HepG2 (cell line): ENCODE results near the gene TTC29.

ENCODE experiments used
- ATF2 ChIP-seq: sonication (generic); formaldehyde crosslinking; IDR thresholded peaks from 2 replicates; pipeline ENCODE4 v1.4.0; 2020; ENCODE audit warnings: missing genetic modification reagents
- IRF2 ChIP-seq: IDR thresholded peaks from 2 replicates; pipeline ENCODE4 v1.6.1; 2018; ENCODE audit warnings: missing genetic modification reagents, missing compliant biosample characterization
- KDM1A ChIP-seq: IDR thresholded peaks from 2 replicates; pipeline ENCODE4 v1.6.1; 2016; ENCODE audit warnings: missing compliant biosample characterization
- POLR2AphosphoS5 ChIP-seq: IDR thresholded peaks from 2 replicates; pipeline ENCODE4 v1.6.1; 2012; ENCODE audit warnings: low read depth, low read length
- RNF2 ChIP-seq: fragments of 450-650 bp; conservative IDR thresholded peaks from 2 replicates; pipeline ENCODE4 v1.6.1; 2016; ENCODE audit warnings: low read depth
- ZBTB2 ChIP-seq: sonication (generic); formaldehyde crosslinking; IDR thresholded peaks from 2 replicates; pipeline ENCODE4 v1.8.0; 2022; ENCODE audit warnings: low read depth, missing genetic modification reagents
- ZNF30 ChIP-seq: sonication (generic); formaldehyde crosslinking; IDR thresholded peaks from 2 replicates; pipeline ENCODE4 v1.5.0; 2020; ENCODE audit warnings: mild to moderate bottlenecking, missing genetic modification reagents
- ZNF83 ChIP-seq: sonication (generic); formaldehyde crosslinking; IDR thresholded peaks from 2 replicates; pipeline ENCODE4 v1.4.0; 2020; ENCODE audit warnings: missing genetic modification reagents, mild to moderate bottlenecking, borderline replicate concordance
- TF ChIP-seq, protein P1 (sequence below): sonication (generic); formaldehyde crosslinking; IDR thresholded peaks from 2 replicates; pipeline ENCODE4 v1.4.0; 2020; ENCODE audit warnings: missing genetic modification reagents
- TF ChIP-seq, protein P2 (sequence below): sonication (generic); formaldehyde crosslinking; IDR thresholded peaks from 2 replicates; pipeline ENCODE4 v1.8.0; 2022; ENCODE audit warnings: mild to moderate bottlenecking, missing genetic modification reagents; ENCODE audit not compliant: insufficient replicate concordance
- TF ChIP-seq, protein P3 (sequence below): IDR thresholded peaks from 2 replicates; pipeline ENCODE4 v1.6.1; 2012; ENCODE audit warnings: inconsistent platforms
- TF ChIP-seq, protein P4 (sequence below): sonication (generic); formaldehyde crosslinking; IDR thresholded peaks from 2 replicates; pipeline ENCODE4 v1.5.0; 2020; ENCODE audit warnings: mild to moderate bottlenecking, missing genetic modification reagents, moderate library complexity

DNA sequence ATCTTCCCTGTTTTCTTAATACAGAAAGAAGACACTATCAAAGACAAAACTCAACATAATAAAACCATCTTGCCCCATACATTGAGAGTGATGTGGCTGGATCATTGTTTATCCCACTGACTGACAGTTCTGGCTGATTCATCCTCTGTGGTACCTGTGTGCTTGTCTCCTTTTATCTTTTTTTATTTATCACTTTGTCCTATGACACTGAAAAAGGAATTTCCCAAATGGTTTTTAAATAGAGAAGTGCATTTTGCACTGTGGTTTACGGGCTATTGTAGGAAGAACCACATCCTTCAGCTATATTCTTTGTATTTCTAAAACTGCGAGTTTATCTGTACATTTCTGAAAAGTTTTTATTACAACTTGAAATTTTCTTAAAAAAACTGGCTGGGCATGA lies 15.0 kb downstream of the TTC29 start:
- TF ChIP-seq POLR2AphosphoS5 = no peak
- no peak for TF ChIP-seq RNF2
- TF ChIP-seq, protein P1, sequence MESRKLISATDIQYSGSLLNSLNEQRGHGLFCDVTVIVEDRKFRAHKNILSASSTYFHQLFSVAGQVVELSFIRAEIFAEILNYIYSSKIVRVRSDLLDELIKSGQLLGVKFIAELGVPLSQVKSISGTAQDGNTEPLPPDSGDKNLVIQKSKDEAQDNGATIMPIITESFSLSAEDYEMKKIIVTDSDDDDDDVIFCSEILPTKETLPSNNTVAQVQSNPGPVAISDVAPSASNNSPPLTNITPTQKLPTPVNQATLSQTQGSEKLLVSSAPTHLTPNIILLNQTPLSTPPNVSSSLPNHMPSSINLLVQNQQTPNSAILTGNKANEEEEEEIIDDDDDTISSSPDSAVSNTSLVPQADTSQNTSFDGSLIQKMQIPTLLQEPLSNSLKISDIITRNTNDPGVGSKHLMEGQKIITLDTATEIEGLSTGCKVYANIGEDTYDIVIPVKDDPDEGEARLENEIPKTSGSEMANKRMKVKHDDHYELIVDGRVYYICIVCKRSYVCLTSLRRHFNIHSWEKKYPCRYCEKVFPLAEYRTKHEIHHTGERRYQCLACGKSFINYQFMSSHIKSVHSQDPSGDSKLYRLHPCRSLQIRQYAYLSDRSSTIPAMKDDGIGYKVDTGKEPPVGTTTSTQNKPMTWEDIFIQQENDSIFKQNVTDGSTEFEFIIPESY (CRISPR knock-in tag) = no peak
- TF ChIP-seq, protein P2, sequence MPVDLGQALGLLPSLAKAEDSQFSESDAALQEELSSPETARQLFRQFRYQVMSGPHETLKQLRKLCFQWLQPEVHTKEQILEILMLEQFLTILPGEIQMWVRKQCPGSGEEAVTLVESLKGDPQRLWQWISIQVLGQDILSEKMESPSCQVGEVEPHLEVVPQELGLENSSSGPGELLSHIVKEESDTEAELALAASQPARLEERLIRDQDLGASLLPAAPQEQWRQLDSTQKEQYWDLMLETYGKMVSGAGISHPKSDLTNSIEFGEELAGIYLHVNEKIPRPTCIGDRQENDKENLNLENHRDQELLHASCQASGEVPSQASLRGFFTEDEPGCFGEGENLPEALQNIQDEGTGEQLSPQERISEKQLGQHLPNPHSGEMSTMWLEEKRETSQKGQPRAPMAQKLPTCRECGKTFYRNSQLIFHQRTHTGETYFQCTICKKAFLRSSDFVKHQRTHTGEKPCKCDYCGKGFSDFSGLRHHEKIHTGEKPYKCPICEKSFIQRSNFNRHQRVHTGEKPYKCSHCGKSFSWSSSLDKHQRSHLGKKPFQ (CRISPR knock-in tag) = no peak
- no peak for TF ChIP-seq ZNF83 (CRISPR knock-in tag)
- TF ChIP-seq, protein P3, sequence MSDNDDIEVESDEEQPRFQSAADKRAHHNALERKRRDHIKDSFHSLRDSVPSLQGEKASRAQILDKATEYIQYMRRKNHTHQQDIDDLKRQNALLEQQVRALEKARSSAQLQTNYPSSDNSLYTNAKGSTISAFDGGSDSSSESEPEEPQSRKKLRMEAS = no peak
- TF ChIP-seq, protein P4, sequence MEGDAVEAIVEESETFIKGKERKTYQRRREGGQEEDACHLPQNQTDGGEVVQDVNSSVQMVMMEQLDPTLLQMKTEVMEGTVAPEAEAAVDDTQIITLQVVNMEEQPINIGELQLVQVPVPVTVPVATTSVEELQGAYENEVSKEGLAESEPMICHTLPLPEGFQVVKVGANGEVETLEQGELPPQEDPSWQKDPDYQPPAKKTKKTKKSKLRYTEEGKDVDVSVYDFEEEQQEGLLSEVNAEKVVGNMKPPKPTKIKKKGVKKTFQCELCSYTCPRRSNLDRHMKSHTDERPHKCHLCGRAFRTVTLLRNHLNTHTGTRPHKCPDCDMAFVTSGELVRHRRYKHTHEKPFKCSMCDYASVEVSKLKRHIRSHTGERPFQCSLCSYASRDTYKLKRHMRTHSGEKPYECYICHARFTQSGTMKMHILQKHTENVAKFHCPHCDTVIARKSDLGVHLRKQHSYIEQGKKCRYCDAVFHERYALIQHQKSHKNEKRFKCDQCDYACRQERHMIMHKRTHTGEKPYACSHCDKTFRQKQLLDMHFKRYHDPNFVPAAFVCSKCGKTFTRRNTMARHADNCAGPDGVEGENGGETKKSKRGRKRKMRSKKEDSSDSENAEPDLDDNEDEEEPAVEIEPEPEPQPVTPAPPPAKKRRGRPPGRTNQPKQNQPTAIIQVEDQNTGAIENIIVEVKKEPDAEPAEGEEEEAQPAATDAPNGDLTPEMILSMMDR (CRISPR knock-in tag) = no peak
- no peak for TF ChIP-seq KDM1A
- no peak for TF ChIP-seq IRF2 (CRISPR knock-in tag)
- no peak for TF ChIP-seq ATF2 (CRISPR knock-in tag)
- no peak for TF ChIP-seq ZBTB2 (CRISPR knock-in tag)
- no peak for TF ChIP-seq ZNF30 (CRISPR knock-in tag)
